SK-N-SH treated with all-trans-retinoic acid at 6 μM for 48 hours (cell line): ENCODE data around the gene CYP46A1.

ENCODE experiments used
- ATAC-seq: fragments of 200-7000 bp; cut with Tn5 transposase; 3 replicates; pipeline ENCODE4 v1.9.1; 2020; ENCODE audit warnings: mild to moderate bottlenecking, moderate library complexity
- ARNTL ChIP-seq: fragments of 450-650 bp; formaldehyde crosslinking; IDR thresholded peaks from 2 replicates; pipeline ENCODE4 v1.5.0; 2020; ENCODE audit warnings: low read depth, mild to moderate bottlenecking, moderate library complexity, borderline replicate concordance
- BACH2 ChIP-seq: fragments of 250-450 bp; sonication (Bioruptor Pico); IDR thresholded peaks from 2 replicates; pipeline ENCODE4 v1.9.0; 2021; ENCODE audit warnings: mild to moderate bottlenecking, borderline replicate concordance
- CREB5 ChIP-seq: fragments of 250-450 bp; sonication (Bioruptor Pico); IDR thresholded peaks from 2 replicates; pipeline ENCODE4 v1.5.1; 2020; ENCODE audit warnings: low read depth, mild to moderate bottlenecking, moderate library complexity
- CSDC2 ChIP-seq: fragments of 250-450 bp; sonication (Bioruptor Pico); IDR thresholded peaks from 2 replicates; pipeline ENCODE4 v1.5.0; 2020; ENCODE audit warnings: mild to moderate bottlenecking, moderate library complexity
- ESRRG ChIP-seq: fragments of 250-450 bp; sonication (Bioruptor Pico); IDR thresholded peaks from 2 replicates; pipeline ENCODE4 v1.6.1; 2021; ENCODE audit warnings: mild to moderate bottlenecking
- GLIS3 ChIP-seq: fragments of 250-450 bp; sonication (Bioruptor Pico); IDR thresholded peaks from 2 replicates; pipeline ENCODE4 v1.5.0; 2020; ENCODE audit warnings: mild to moderate bottlenecking, moderate library complexity
- OSR1 ChIP-seq: fragments of 250-450 bp; sonication (Bioruptor Pico); IDR thresholded peaks from 2 replicates; pipeline ENCODE4 v1.8.0; 2022; ENCODE audit warnings: moderate library complexity, mild to moderate bottlenecking, inconsistent platforms
- PATZ1 ChIP-seq: fragments of 250-450 bp; sonication (Bioruptor Pico); IDR thresholded peaks from 2 replicates; pipeline ENCODE4 v1.8.0; 2020; ENCODE audit warnings: mild to moderate bottlenecking, moderate library complexity, borderline replicate concordance
- PPARA ChIP-seq: fragments of 250-450 bp; sonication (Bioruptor Pico); IDR thresholded peaks from 2 replicates; pipeline ENCODE4 v1.5.0; 2020; ENCODE audit warnings: mild to moderate bottlenecking, borderline replicate concordance
- RARB ChIP-seq: fragments of 250-450 bp; sonication (Bioruptor Pico); IDR thresholded peaks from 2 replicates; pipeline ENCODE4 v1.8.0; 2021; ENCODE audit warnings: mild to moderate bottlenecking, moderate library complexity
- SNAI2 ChIP-seq: fragments of 250-450 bp; sonication (Bioruptor Pico); IDR thresholded peaks from 2 replicates; pipeline ENCODE4 v1.5.0; 2020; ENCODE audit warnings: mild to moderate bottlenecking, moderate library complexity
- TCF4 ChIP-seq: fragments of 250-450 bp; sonication (Bioruptor Pico); IDR thresholded peaks from 2 replicates; pipeline ENCODE4 v1.8.0; 2021; ENCODE audit warnings: mild to moderate bottlenecking, moderate library complexity, borderline replicate concordance
- TOX ChIP-seq: fragments of 250-450 bp; sonication (Bioruptor Pico); IDR thresholded peaks from 2 replicates; pipeline ENCODE4 v1.8.0; 2021; ENCODE audit warnings: mild to moderate bottlenecking, moderate library complexity, borderline replicate concordance
- TSHZ2 ChIP-seq: fragments of 250-450 bp; sonication (Bioruptor Pico); IDR thresholded peaks from 2 replicates; pipeline ENCODE4 v1.5.0; 2020; ENCODE audit warnings: mild to moderate bottlenecking, moderate library complexity
- ZC3H10 ChIP-seq: fragments of 250-450 bp; sonication (Bioruptor Pico); IDR thresholded peaks from 2 replicates; pipeline ENCODE4 v1.5.1; 2021; ENCODE audit warnings: mild to moderate bottlenecking, moderate library complexity
- ZFP3 ChIP-seq: fragments of 250-450 bp; sonication (Bioruptor Pico); IDR thresholded peaks from 2 replicates; pipeline ENCODE4 v1.5.0; 2020; ENCODE audit warnings: mild to moderate bottlenecking, moderate library complexity
- ZFP30 ChIP-seq: fragments of 450-650 bp; formaldehyde crosslinking; IDR thresholded peaks from 2 replicates; pipeline ENCODE4 v1.5.0; 2022; ENCODE audit warnings: mild to moderate bottlenecking, moderate library complexity
- ZNF70 ChIP-seq: fragments of 450-650 bp; formaldehyde crosslinking; IDR thresholded peaks from 2 replicates; pipeline ENCODE4 v1.5.0; 2020; ENCODE audit warnings: mild to moderate bottlenecking, moderate library complexity
- ZNF8 ChIP-seq: fragments of 450-650 bp; formaldehyde crosslinking; IDR thresholded peaks from 2 replicates; pipeline ENCODE4 v1.5.0; 2020; ENCODE audit warnings: mild to moderate bottlenecking, moderate library complexity

The CYP46A1 gene

GRCh38 chr14:99717682-99718013 lies 33.5 kb downstream of the CYP46A1 start:
- ATAC-seq, result no peak
- no peak for TF ChIP-seq BACH2
- no peak for TF ChIP-seq PATZ1
- TF ChIP-seq TCF4, result no peak
- no peak for TF ChIP-seq CREB5 (CRISPR knock-in tag)
- TF ChIP-seq PPARA (CRISPR knock-in tag), result no peak
- no peak for TF ChIP-seq RARB
- no peak for TF ChIP-seq GLIS3 (CRISPR knock-in tag)
- no peak for TF ChIP-seq TSHZ2 (CRISPR knock-in tag)
- no peak for TF ChIP-seq SNAI2 (CRISPR knock-in tag)
- TF ChIP-seq CSDC2 (CRISPR knock-in tag), result no peak
- TF ChIP-seq OSR1 (CRISPR knock-in tag), result no peak
- TF ChIP-seq, all 23 proteins: peak for 0

- no peak for ATAC-seq
- TF ChIP-seq ZC3H10 (CRISPR knock-in tag), result no peak
- TF ChIP-seq, all 23 proteins: peak for 0
Measured at GRCh38 chr14:99718031-99718810, 34.1 kb downstream of the CYP46A1 start.

- ATAC-seq, result no peak
Measured at GRCh38 chr14:99718811-99719192, 34.7 kb downstream of the CYP46A1 start.

More at GRCh38 chr14:99718811-99719192, 34.7 kb downstream of the CYP46A1 start:
- TF ChIP-seq ESRRG (CRISPR knock-in tag) (no peak), ZFP3 (CRISPR knock-in tag) (no peak), RARB (no peak), GLIS3 (CRISPR knock-in tag) (no peak), TOX (CRISPR knock-in tag) (no peak), ARNTL (CRISPR knock-in tag) (no peak), ZC3H10 (CRISPR knock-in tag) (no peak), CSDC2 (CRISPR knock-in tag) (no peak), ZNF8 (CRISPR knock-in tag) (no peak), OSR1 (CRISPR knock-in tag) (no peak), TSHZ2 (CRISPR knock-in tag) (no peak), ZFP30 (no peak), PATZ1 (no peak), BACH2 (no peak), CREB5 (CRISPR knock-in tag) (no peak), ZNF70 (CRISPR knock-in tag) (no peak)
